SKM-1 treated with dmso at 0.1 percent for 144 hours (cell line): ENCODE results near the gene POLR3A.

ENCODE experiments used
- DNase-seq: peaks from one replicate; lab custom pipeline; 2025; ENCODE audit not compliant: unreplicated experiment; lab: John Stamatoyannopoulos, UW

Gene POLR3A

DNA sequence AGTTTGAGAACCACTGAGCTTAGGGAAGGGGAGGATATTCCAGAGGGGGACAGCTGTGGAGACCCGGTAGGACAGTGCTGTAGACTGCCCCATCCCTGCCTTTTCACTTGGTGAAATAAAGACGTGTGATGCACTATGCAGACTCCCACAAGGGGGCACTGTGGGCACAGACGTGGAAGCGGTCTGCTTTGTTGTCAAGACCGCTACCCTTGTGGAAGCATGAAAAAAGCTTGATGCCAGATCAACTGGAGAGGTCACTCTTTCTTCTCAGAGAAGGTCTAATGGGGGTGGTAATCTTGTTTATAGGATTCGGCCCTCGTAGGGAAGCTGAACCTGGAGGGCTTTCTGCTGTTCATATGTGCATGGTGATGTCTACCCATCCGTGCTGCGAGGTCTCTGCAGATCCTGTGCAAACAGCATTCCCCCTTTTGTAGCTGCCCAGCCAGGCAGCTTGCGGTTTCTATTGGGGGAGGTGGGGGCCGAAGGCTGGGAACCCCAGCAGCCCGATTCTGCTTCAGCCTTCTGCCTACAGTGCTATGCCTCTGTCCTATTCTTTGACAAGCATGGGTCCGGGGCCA lies 18.1 kb upstream of the POLR3A start:
- DNase-seq = peak; percentile 60

DNA sequence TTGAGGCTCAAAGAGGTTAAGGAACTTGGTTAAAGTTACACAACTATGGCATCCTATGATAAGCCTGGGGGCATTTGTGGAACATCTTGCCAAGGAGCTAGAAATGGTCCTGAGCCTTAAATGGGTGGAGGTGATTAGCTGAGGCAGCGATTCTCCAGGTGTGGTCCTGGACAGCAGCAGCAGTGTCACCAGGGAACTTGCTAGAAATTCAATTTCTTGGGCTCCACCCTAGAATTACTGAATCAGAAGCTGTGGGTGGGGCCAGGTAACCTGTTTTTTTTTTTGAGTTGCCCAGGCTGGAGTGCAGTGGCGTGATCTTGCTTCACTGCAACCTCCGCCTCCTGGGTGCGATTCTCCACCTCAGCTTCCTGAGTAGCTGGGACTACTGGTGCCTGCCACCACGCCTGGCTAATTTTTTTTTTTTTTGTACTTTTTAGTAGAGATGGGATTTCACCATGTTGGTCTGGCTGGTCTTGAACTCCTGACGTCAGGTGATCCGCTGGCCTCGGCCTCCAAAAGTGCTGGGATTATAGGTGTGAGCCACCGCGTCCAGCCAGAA lies 17.5 kb upstream of the POLR3A start:
- DNase-seq = no peak

DNA sequence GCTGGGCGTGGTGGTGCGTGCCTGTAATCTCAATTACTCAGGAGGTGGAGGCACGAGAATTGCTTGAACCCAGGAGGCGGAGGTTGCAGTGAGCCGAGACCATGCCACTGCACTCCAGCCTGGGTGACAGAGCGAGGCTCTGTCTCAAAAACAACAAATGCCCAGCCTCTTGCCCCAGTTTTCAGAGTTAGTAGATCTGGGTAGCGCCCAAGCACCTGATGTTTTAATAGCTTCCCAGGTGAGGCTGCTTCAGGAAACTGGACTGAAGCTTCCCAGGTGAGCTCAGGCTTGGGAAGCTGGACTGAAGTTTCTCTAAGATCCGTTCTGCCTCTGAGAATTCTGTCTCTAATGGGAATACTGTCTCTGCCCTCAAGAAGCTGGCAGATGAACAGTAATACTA lies 16.5 kb upstream of the POLR3A start:
- DNase-seq = no peak

DNA sequence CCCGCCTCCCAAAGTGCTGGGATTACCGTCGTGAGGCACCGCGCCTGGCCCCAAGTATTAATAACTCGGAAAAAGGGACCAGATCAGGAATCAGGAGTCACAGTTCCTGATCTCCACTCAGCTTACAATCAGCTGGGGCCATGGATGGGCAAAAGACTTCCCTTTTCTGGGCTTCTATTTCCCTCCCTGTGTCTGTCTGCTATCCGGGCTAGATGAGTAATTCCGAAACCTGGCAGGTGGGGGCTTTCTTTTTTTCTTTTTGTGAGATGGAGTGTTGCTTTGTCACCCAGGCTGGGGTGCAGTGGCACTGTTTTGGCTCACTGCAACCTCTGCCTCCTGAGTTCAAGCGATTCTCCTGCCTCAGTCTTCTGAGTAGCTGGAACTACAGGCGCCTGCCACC lies 15.9 kb upstream of the POLR3A start:
- DNase-seq = peak; percentile 68

DNA sequence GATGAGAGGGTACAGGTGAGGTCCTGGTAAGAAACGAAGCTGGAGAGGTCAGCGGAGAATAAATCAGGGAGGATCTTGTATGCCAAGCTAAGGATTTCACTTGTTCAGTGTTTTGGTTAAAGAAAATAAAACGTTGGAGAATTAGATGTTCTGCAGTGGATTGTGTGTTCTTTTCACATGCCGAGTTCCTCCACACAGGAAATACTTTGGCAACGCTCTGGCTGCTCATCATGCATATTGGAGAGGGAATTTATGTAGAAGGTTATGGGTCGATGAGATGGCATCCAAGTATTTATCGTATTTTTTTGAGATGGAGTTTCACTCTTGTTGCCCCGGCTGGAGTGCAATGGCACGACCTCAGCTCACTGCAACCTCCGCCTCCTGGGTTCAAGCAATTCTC lies 15.4 kb upstream of the POLR3A start:
- no peak for DNase-seq

DNA sequence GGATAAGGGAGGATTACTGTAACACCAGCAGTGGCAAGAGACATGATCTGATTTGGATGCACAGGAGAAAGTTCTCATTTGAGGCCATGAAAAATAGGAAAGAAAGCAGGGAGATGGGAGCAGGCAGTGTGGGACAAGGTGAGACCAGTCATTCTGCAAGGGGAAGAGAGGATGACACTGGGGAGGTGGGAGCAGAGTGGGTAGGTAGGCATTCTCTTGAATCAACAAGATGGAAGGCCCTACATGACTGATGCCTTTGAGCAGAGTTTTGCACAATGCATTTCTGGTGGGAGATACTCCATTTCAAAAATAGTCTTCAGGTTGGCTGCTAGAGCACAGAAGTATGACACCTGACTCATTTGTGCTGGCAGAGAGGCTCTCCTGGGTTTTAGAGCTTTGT lies 14.9 kb upstream of the POLR3A start:
- no peak for DNase-seq

DNA sequence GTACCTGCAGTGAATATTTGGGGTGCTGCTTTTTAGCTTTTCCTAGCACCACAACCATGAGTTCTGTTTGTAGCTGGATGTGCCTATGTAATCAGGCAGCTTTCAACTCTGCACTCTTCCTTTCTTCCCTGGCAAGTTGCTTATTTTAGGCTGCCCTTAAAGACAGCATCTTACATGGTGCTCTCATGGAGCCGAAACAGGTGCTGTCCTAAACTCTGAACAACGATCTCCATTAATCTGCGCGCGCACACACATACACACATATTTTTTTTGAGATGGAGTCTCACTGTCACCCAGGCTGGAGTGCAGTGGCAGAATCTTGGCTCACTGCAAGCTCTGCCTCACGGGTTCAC lies 13.4 kb upstream of the POLR3A start:
- no peak for DNase-seq

DNA sequence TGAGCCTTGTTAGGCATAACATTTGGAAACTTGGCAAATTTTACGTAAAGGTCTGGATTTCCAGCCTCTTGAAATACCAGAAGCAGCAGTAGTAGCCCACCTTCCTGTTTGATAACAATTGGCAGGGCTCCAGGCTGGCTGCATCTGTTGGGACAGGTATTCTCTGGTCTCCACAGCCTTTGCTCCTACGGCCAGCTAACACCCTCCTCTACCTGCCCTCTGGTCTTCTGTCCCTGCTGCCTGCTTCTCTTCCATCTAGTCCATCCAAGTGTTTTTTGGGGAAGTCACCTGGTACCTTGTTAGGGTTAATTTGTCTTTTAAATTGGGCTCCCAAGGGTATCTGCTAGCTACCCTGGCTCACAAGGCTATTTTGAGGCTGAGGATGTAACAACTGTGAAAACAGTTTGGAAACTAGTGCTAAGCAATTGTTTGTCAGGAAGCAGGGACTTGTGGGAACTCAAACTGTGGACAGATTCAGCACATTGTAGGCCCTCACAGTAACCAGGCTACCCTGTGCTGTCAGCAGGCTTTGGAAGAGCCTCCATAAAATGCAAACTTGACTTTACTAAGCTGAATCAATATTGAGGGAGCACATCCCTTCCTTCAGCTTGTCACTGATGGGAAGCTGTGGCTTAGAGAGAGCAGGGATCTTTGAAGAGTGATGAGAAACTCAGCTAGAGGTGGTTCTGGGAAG lies 12.9 kb upstream of the POLR3A start:
- DNase-seq = no peak

DNA sequence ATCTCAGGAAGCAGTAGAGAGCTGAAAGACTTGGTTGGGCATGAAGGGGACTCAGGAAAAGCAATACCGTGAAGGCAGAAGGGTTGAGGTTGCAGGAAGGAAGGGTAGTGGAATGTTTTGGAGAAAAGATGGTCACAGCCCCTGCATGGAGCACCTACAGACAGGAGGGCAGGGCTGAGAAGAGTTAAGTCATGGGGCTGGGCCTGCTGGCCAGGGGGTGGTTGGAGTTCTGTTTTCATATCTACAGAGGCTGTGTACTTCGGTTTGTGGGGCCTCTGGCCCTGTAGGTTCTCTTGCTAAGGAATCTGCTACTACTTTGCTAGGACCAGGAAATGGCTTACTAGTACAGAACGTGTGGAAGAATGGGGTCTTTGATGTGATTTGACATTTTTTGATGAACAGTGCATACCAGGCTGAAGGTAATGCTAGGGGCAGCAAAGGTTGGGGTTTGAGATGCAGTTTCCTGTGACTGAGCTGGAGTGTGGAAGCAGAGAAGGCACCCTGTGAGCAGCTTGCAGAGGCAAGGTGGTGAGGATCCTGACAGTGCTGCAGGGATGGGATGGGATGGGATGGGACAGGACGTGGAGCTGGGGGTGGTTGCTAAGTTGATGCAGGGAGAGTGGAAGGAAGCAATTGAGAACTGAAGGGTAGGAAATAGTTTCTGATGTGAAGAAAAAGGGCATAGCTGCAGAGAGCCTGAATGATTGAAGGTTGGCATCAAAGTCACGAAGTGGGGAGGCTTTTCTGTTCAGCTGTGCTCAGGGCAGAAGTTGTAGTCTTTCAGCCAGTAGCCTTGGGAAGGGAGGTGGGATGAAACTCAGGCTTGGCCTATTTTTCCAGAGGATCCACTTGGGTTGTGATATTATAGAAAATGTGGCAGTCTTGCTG lies 12.1 kb upstream of the POLR3A start:
- DNase-seq = no peak

DNA sequence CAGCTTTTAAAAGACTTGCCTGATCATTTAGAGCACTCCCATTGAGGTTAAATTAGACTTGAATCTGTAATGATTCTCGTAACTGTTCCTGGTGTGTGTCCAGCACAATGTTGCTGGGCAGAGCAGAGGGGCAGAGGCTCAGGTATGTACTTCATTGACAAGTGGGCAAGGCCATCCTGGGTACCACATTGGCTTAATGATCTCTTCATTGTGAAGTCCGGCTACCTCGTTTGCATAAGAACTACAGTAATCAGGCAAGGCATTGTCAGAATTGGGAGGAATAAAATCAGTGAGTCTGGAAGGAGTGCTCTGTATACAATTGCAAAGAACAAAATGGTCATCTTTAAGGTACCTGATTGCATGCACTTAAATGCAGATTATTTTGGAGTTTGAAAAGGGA lies 10.4 kb upstream of the POLR3A start:
- no peak for DNase-seq

DNA sequence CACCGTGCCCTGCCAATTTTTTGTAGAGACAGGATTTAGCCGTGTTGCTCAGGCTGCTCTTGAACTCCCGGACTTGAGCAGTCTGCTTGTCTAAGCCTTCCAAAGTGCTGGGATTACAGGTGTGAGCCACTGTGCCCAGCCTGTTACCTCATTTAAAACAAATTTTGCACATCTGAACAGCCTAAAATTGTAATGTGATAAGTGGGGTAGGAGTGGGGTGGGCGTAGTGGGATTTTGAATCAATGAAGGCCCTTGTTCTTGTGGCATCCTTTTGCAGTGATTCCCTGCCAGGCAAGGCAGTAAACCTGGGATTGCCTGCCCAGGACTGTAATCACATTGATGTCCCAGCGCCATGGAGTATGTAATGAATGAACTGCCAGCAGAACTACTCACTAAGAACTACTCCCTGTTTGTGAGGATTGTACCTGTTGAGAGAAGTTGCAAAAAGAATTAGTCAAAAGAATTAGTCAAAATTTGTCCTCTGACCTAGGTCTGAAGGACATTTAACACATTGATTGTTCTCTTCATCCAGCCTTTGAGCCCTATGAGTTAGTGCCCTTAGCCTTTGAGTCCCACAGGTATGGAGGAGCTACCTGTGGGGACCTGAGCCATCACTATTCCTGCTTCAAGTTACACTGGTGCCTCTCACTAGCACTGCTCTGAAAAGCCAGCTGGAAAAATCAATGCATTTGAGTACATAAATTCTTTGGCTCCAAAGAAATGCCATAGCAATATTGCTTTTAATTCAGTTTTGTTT lies 9.7 kb upstream of the POLR3A start:
- DNase-seq = no peak

DNA sequence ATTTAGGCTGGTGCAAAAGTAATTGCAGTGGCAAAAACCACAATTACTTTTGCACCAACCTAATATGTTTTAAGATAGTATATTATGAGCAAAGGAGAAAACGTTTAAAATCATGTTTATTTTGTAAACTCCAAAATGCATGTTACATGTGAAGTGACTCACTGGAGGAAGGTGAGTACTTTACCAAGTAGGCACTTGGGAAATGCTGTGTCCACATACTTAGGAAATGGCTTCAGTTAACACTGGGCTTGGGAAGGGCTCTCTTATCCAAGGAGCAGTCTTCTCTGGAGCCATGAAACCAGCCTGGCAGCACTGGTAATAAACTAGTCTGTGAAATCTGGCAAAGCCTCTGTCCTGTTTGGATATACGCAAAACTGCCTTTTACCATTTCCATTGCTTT lies 8.8 kb upstream of the POLR3A start:
- DNase-seq = no peak

DNA sequence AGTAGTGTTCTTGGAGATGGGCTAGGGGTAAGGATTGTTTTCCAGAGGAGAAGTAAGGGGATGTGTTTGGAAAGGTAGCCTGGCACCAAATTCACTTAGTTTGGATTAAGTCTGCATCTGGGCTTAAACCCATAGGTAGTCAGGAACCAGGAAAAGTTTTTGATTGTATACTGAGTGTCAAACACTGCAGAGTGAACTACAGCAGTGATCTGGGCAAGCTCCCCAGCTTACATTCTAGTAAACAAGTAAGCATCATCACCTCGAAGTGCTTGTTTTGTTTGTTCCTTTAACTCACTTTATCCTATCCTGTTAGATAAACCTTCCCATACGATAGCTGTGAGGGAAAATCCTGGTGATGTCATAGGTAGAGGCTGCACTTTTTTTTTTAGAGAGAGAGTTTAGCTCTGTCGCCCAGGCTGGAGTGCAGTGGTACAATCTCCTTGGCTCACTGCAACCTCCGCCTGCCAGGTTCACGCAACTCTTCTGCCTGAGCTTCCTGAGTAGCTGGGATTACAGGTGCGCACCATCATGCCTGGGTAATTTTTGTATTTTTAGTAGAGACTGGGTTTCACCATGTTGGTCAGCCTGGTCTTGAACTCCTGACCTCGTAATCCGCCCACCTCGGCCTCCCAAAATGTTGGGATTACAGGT lies 6.7 kb upstream of the POLR3A start:
- no peak for DNase-seq

DNA sequence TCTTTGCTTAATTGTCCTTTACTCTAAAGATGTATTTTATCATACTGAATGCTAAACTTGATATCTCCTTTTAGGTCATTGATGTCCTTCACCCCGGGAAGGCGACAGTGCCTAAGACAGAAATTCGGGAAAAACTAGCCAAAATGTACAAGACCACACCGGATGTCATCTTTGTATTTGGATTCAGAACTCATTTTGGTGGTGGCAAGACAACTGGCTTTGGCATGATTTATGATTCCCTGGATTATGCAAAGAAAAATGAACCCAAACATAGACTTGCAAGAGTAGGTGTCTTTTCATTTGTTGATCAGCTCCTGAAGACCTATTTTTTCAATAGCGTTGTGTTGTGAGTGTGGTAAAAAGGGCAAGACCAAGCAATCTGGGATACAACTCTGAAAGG lies 6.1 kb upstream of the POLR3A start:
- no peak for DNase-seq

DNA sequence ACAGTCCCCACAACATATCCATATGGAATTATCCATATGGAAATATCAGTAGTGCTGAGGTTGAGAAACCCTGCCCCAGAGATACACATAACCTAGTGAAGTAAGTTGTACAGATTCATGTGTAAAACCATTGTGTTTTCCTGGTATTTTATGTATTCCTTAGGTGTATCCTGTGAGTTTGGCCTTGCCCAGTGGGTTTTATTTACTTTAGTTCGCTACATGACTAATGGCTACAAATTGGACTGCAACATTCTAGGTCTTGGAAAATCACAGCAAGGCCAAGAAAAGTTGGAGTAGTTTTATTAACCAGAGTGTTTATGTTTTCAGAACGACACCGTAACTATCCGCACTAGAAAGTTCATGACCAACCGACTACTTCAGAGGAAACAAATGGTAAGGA lies 5.7 kb upstream of the POLR3A start:
- no peak for DNase-seq

DNA sequence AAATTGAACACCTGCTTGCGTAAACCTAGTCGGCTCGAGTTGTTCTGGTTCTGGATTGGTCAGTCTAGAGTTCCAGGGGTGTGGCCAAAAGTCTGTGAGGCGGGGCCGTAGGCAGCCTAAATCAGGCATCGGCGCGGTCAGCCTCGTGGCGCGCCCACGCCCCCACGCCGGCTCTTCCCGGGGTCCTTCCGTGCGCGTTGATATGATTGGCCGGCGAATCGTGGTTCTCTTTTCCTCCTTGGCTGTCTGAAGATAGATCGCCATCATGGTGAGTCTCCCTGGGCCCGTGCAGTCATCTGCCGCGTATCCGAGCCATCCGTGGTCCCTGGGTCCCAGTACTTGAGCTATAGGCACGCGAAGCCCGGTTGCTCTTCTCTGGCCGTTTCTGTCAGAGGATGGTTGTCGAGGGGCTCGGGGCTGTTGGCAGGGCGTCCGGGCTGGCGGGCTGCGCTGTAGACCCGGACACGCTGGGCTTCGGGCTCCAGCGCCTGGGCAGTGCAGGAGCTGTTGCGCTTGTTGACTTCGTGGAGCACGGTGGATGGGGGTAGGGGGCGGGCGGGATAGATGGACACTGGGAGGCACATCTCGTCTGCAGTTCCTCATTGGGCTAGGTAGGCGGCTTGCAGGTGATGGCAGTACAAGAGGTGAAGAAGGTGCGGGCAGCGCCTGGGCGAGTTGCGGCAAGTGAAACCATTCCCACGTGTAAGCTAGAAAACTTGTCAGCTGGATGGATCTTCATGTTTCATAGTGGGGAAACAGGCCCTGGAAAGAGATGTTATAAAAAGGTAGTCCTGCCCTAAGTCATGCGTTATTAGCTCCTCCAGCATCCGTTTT lies 4.5 kb upstream of the POLR3A start, which contains the start of gene RPS24:
Gene RPS24 (plus strand): TSS at position 227 of the 834 bp plus-strand sequence. CDS start 39 bp downstream, at position 266.
- peak; percentile 98 for DNase-seq

DNA sequence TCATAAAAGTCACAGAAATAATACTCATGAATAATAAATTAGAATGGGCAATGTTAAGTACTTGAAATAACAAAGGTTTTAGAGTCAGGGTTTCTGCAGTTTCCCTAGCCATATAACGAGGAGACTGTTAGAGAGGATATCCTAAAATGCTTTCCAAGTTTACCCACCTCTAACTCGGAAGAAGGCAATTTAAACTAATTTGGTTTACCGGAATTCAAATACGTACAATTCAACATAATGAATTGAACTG lies 4.0 kb upstream of the POLR3A start:
- no peak for DNase-seq

DNA sequence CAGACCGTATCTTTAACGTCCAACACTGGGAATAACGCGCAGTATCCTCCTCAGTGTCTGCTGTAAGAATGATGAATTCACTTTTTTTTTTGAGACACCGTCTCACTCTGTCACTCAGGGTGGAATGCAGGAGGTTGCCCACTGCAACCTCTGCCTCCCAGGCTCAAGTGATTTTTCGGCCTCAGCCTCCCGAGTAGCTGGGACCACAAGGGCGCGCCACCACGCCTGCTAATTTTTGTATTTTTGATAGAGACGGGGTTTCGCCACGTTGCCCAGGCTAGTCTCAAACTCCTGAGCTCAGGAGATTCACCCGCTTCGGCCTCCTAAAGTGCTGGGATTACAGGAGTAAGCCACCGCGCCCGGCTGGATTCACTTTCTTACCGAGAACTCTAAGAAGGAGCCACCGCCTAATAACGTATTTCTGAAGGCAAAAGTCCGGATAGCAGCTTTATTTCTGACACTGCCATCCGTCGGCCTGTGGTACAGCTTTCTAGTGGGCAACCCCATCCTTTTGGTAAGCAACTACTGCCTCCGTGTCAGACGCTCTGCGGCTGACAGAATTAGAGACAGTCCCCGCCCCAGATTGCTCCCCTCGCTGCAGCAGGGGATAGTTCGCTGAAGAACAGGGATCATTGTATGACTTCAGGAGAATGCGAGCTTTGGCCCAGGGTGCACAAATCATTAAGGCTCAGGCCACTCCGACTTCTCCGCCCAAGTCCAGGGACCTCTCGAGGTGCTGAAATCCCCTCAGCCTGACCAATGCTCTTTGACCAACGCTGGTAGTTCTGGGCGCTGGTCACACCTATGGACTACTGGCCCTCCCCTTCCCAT lies 662 bp downstream of the POLR3A start:
- no peak for DNase-seq

DNA sequence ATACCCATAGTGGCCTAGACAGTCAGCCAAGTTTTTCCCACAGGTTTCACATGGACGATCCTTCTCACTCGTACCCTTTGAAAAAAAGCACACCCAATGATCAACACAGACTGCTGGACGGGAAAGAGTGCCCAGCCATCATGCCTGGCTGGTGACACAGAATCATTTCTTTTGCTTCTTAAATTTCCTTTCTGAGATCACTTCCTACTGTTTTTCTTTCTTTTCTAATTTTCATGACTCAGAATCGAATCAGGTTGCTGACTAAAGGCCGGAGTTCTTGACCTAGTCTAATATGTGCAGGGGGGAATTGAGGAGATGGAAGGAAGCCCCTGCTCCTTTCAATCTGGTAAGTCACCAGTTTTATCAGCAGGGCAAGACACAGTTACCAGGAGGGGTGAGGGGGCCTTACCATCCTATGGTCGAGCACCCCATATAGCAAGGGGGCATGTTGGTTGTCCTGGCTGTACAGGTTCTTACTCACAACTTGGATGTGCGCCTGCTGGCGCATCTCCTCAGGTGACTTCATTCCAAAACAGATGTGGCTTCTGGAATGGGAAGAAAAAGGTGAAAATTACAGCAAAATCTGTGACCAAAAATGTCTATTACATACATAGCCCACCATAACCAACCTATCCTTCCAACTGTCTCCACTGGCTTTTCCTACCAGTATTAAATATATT lies 3.5 kb downstream of the POLR3A start:
- no peak for DNase-seq
